Measurements from ENCODE around the gene PRIM1. TPM values are rescaled to one million over a fixed set of nuclear protein-coding genes. Genes with fewer than 3 reads are reported as not detected.

PRIM1 gene
- total and polyA plus RNA-seq, 2 of the 13 experiments (the other 11 are each of a cell fraction or from before 2014, with no cell fraction given): 30.0 to 47.3 TPM

DNA sequence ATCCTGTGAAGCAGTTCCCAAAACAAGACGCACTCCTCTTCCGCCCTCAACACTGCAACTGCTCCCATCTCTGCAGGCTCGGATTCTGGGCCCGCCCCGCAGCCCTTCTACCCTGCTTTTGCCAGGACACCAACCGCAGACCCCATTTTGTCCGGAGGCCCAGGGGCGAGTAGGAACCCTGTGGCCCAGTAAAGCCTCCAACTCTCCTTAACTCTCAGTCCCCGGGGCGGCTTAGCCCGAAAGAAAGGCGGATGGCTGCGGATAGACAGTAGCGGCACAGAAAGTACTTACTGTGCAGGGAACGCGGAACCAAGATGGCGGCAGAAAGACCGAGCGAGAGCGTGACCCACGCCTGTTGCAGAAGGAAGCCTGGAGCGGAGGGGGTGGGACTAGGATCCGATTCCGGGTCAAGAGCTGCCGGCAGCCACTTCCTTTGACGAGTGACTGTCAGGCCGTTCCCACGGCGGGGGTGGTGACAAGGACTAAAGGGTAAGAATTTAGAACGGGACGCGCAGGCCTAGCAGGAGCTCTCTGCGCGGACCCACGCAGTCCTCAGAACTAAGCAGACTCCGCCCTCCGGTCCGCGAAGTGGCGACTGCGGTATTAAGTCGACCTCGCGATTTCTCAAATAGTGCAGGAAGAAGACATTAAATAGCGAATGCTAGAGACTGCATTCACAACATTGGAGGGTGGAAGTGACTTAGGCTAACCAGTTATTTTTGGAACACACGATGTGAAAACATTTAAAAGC lies 27.0 kb downstream of the PRIM1 start, which contains the start of gene NACA (continued):
- TF ChIP-seq TFDP1 (CRISPR knock-in tag; IDR thresholded peaks at IDR 0.05; ENCODE audit: borderline replicate concordance): peak; percentile 45; the same call in 1 of the 2 replicates
- TF ChIP-seq, protein P1, sequence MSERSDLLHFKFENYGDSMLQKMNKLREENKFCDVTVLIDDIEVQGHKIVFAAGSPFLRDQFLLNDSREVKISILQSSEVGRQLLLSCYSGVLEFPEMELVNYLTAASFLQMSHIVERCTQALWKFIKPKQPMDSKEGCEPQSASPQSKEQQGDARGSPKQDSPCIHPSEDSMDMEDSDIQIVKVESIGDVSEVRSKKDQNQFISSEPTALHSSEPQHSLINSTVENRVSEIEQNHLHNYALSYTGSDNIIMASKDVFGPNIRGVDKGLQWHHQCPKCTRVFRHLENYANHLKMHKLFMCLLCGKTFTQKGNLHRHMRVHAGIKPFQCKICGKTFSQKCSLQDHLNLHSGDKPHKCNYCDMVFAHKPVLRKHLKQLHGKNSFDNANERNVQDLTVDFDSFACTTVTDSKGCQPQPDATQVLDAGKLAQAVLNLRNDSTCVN (CRISPR knock-in tag; IDR thresholded peaks at IDR 0.05; ENCODE audit: borderline replicate concordance): peak; percentile 77; the same call in 1 of the 2 replicates
- peak; percentile 73; the same call in 1 of the 2 replicates for TF ChIP-seq ZBTB20 (CRISPR knock-in tag; IDR thresholded peaks at IDR 0.05; ENCODE audit: borderline replicate concordance, low read depth)
- 0 out of 2 replicates have a peak, but pooled peaks have one; percentile 57 for TF ChIP-seq DNMT3B (CRISPR knock-in tag; conservative IDR thresholded peaks at IDR 0.05)
- TF ChIP-seq, protein P2, sequence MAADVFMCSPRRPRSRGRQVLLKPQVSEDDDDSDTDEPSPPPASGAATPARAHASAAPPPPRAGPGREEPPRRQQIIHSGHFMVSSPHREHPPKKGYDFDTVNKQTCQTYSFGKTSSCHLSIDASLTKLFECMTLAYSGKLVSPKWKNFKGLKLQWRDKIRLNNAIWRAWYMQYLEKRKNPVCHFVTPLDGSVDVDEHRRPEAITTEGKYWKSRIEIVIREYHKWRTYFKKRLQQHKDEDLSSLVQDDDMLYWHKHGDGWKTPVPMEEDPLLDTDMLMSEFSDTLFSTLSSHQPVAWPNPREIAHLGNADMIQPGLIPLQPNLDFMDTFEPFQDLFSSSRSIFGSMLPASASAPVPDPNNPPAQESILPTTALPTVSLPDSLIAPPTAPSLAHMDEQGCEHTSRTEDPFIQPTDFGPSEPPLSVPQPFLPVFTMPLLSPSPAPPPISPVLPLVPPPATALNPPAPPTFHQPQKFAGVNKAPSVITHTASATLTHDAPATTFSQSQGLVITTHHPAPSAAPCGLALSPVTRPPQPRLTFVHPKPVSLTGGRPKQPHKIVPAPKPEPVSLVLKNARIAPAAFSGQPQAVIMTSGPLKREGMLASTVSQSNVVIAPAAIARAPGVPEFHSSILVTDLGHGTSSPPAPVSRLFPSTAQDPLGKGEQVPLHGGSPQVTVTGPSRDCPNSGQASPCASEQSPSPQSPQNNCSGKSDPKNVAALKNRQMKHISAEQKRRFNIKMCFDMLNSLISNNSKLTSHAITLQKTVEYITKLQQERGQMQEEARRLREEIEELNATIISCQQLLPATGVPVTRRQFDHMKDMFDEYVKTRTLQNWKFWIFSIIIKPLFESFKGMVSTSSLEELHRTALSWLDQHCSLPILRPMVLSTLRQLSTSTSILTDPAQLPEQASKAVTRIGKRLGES (CRISPR knock-in tag; IDR thresholded peaks at IDR 0.05; ENCODE audit: borderline replicate concordance): no peak
- TF ChIP-seq PAWR (CRISPR knock-in tag; IDR thresholded peaks at IDR 0.05; ENCODE audit: borderline replicate concordance): no peak
